Epidermal melanocyte (primary cell): ENCODE data around the gene DGUOK.
"Not testable (repeated sequence)": the region's sequence is repeated elsewhere in the genome, so short reads cannot be mapped to it uniquely, and the experiment has no call there.

ENCODE experiments used
- DNase-seq: peaks from one replicate; pipeline ENCODE4 v3.0.0; 2011; ENCODE audit warnings: low spot score; ENCODE audit not compliant: insufficient read length

DGUOK gene

GRCh38 chr2:73920577-73921545 lies 5.8 kb upstream of the DGUOK start:
- DNase-seq: no peak

DNA sequence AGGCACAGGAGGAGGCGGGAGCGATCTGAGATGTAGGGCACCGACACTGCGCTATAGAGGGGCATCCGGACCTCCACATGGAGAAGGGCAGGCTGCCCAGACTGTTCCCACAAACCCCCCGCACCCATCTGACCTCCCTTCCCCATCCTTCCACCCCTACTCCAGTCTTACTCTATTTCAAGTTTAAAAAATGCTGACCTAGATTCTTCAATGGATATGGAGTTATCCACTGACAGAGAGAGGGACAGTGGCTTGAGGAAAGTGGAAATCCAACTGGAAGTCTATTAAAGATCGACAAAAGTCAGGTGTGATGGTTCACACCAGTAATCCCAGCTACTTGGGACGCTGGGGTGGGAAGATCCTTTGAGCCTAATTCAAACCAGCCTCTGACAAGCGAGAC lies 5.1 kb upstream of the DGUOK start:
- DNase-seq: no peak

GRCh38 chr2:73922681-73923080 lies 4.0 kb upstream of the DGUOK start:
- no peak for DNase-seq

DNA sequence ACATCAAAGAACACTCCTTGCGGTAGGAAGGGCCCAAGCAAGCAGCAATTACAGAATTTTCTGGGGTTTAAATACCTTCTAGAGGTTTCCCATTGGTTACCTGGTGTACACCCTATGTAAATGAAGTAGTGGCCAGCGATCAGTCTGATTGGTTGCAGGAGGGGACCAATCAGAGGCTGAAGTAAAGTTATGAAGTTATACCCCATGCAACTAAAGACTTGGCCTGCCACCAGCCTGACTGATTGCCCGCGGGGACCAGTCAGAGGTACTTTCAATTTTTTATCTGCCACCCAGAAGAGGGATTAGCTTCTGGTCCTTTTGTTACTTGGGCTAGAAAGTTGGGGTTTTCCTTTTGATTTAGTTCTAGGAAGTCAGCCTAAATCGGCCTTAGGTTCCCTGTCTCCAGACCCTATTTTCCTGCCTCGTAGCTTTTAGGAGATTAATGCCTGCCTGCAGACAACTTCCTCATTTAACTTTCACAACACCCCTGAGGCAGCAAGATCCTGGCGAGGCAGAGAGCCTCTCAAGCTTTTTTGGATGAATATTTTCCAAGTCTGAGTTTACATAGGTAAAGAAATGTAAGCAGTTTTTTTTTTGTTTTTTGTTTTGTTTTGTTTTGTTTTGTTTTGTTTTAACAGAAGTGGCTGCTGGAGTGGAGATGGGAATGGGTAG lies 1.5 kb upstream of the DGUOK start:
- no peak for DNase-seq

DNA sequence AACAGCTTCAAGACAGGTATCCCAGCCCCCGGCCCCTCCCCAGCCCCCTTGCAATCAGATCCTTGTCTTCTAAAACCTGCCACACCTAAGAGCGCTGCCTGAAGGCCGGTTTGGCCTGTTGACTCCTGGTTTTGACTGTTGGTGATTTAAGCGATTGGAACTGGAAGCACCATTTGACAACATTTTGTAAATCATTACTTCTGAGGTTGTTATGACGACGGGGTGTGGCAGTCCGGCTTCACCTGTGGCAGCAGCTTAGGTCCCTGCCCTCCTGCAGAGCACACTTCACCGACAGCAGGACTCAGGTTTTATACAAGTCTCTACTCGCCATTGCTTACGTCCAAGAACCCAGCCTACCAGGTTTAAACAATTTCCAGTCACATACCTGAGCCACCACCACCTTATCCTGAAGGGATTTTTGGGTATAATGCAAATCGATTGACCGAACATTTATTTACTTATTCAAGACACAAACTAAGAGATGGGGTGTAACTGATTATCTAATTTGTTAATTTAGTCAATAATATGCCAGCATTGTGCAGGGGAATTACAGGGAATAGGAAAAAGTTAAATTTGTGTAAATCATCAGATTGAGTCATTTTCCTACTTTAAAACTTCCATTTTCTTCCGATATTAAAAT lies 707 bp upstream of the DGUOK start:
- DNase-seq: no peak

DNA sequence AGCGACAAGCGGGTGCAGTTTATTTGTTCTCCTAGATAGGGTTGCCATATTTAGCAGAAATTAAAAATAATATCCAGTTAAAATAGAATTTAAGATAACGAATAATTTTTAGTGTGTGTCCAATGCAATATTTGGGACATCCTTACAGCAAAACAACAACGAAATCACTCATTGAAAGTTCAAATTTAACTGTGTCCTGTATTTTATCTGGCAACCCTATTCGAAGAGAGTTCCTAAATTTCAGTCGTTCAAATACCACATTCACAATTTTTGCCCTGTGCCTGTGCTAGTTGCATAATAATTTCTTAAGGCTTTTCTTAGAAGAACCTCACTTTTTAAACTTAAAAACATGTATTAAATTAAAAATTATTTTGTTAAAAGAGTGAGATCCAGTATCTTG lies 664 bp downstream of the DGUOK start:
- DNase-seq: no peak

GRCh38 chr2:73928963-73929347 lies 2.3 kb downstream of the DGUOK start:
- no peak for DNase-seq

GRCh38 chr2:73930386-73930785 lies 3.7 kb downstream of the DGUOK start:
- no peak for DNase-seq

GRCh38 chr2:73931531-73932500 lies 5.1 kb downstream of the DGUOK start:
- no peak for DNase-seq

GRCh38 chr2:73933194-73933593 lies 6.5 kb downstream of the DGUOK start:
- no peak for DNase-seq

DNA sequence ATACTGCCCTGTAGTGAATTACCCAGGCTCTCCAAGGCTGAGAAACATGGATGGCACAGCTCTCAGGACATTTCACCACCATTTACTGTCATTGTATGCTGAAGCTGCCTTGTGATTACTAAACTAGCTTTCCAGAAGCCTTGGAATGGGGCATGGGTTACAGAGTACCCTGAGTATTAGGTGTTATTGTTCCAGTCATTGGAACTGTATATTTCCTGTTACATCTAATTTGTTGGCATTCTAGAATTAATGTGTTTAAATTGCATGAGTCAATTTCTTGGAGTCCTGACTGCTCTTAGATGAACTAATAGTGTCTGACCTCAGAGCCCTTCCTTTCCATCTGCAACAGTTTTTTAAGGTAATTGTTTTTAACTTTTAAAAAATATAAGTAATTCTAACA lies 9.0 kb downstream of the DGUOK start:
- DNase-seq: no peak

- no peak for DNase-seq
Measured at GRCh38 chr2:73937103-73937885, 10.6 kb downstream of the DGUOK start.

- no peak for DNase-seq
Measured at GRCh38 chr2:73937899-73938298, 11.2 kb downstream of the DGUOK start.

- no peak for DNase-seq
Measured at GRCh38 chr2:73938718-73939352, 12.2 kb downstream of the DGUOK start.

GRCh38 chr2:73939419-73939818 lies 12.7 kb downstream of the DGUOK start:
- no peak for DNase-seq

DNA sequence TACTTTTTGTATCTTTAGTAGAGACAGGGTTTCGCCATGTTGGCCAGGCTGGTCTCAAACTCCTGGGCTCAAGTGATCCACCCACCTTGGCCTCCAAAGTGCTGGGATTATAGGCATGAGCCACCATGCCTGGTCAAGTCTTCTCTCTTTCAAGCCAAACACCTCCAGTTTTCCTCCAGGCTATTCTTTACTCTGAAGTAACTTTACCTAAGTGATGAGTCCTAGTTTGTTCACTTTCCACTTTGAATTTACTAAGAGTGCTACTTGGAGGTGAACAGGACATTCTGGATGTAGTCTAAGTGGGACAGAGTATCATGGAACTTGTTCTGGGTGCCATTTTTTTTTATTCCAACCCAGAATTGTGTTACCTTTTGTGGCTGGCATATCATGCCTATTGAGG lies 13.4 kb downstream of the DGUOK start:
- DNase-seq: not testable (repeated sequence)

DNA sequence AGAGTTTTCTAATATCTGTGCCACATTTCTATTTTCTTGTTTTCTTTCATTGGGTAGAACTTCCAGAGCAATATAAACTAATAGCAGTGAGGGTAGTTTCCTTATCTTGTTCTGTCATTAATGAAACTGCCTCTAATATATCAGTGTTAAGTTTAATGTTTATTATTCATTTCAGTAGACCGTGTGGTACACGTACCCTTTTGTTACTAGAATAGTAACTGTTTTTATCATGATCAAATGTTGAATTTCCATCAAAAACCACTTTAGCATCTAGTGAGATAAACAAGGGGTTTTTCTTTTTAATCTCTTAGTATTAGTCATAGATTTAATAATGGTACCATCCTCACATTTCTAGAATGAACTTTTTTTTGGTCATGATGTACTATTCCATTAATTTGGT lies 16.0 kb downstream of the DGUOK start:
- DNase-seq: no peak

- no peak for DNase-seq
Measured at GRCh38 chr2:73944714-73945113, 18.0 kb downstream of the DGUOK start.

DNA sequence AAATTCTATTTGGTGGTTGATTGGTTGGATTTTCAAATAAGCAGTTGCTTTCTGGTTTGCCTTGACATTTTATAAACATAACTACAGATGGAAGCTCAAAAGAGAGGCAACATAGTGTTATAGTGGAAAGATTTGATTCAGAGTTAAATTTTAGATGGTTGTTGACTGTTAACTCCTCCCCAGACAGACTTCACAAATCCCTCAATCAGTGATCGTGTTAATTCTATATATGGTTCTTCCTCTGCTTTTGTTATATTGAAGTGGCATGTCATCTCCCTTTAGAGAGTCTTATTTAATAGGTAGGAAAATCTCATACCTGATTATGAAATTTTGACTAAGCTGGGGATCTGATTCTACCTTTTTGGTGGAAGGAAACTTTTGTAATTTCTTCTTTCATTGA lies 19.5 kb downstream of the DGUOK start:
- no peak for DNase-seq

DNA sequence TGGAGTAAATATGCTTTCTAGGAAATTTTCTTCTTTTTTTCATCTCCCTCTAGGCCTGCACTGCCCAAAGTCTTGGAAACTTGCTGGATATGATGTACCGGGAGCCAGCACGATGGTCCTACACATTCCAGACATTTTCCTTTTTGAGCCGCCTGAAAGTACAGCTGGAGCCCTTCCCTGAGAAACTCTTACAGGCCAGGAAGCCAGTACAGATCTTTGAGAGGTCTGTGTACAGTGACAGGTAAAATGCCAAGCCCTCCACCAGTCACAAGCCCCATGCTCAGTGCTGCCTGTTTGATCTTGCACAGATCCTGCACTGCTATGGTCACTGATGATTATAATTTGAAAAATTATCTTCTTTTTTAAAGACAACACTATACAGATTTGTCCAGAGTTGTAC lies 20.0 kb downstream of the DGUOK start:
- DNase-seq: no peak
